HL-60 (cell line): Measurements from ENCODE around the gene MTHFD1L.

ENCODE experiments used
- DNase-seq, 2 experiments: peaks; one replicate each; pipeline ENCODE4 v3.0.0-alpha.2; 2010 to 2020; ENCODE audit warnings: low read depth in 1 of 2, low spot score in 1 of 2
- H3K27ac ChIP-seq: fragments of 250-450 bp; sonication (Bioruptor Pico); replicated peaks from 2 replicates; pipeline ENCODE4 v1.5.1; 2020; ENCODE audit warnings: mild to moderate bottlenecking, moderate library complexity
- H3K27me3 ChIP-seq: fragments of 250-450 bp; sonication (Bioruptor Pico); 2 replicates; pipeline ENCODE4 v1.5.1; 2021; ENCODE audit warnings: mild to moderate bottlenecking, moderate library complexity; ENCODE audit not compliant: insufficient read depth, poor library complexity, severe bottlenecking
- H3K4me3 ChIP-seq: replicated peaks from 2 replicates; pipeline ENCODE4 v1.5.1; 2011; ENCODE audit warnings: mild to moderate bottlenecking, control low read depth, low read length; ENCODE audit not compliant: insufficient read depth
- GABPA ChIP-seq: IDR thresholded peaks from 2 replicates; pipeline ENCODE4 v1.6.1; 2012; ENCODE audit warnings: low read depth
- POLR2AphosphoS5 ChIP-seq: IDR thresholded peaks from 2 replicates; pipeline ENCODE4 v1.6.1; 2012; ENCODE audit warnings: low read depth
- SPI1 ChIP-seq: IDR thresholded peaks from 2 replicates; pipeline ENCODE4 v1.6.1; 2012; ENCODE audit warnings: low read depth, mild to moderate bottlenecking, borderline replicate concordance
- TF ChIP-seq, protein P1 (sequence below): IDR thresholded peaks from one replicate; pipeline ENCODE4 v1.5.1; 2011; ENCODE audit warnings: low read length, control low read depth, inconsistent platforms; ENCODE audit not compliant: insufficient read depth
- TF ChIP-seq, protein P2 (sequence below): IDR thresholded peaks from 2 replicates; pipeline ENCODE4 v1.6.1; 2012; ENCODE audit warnings: low read depth; ENCODE audit not compliant: insufficient replicate concordance

MTHFD1L gene

DNA sequence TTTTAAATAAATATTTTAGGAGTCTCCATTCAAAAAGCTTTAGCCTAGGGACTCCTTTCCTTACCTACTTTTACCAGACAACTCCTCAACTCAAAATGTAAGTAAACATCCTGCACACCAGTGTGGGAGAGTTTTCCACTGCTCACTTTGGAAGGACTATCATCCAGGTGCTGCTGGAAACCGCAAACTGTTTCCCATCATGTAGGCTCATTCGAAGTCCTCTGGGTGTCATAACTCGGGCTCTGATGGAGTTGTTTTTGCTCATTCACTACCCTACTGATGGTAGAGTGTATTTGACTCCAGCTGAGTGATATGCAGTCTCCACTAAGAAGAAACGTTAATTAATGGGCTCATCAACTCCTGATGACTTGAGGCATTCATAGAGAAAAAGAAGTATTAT lies 237.8 kb downstream of the MTHFD1L start:
- Histone ChIP-seq H3K27ac (no peak overlapping the region), H3K27me3 (no peaks in the 10 kb centered on the region), H3K4me3 (no peak overlapping the region)
- TF ChIP-seq GABPA (no peak), SPI1 (no peak), POLR2AphosphoS5 (no peak)
- TF ChIP-seq, protein P1, sequence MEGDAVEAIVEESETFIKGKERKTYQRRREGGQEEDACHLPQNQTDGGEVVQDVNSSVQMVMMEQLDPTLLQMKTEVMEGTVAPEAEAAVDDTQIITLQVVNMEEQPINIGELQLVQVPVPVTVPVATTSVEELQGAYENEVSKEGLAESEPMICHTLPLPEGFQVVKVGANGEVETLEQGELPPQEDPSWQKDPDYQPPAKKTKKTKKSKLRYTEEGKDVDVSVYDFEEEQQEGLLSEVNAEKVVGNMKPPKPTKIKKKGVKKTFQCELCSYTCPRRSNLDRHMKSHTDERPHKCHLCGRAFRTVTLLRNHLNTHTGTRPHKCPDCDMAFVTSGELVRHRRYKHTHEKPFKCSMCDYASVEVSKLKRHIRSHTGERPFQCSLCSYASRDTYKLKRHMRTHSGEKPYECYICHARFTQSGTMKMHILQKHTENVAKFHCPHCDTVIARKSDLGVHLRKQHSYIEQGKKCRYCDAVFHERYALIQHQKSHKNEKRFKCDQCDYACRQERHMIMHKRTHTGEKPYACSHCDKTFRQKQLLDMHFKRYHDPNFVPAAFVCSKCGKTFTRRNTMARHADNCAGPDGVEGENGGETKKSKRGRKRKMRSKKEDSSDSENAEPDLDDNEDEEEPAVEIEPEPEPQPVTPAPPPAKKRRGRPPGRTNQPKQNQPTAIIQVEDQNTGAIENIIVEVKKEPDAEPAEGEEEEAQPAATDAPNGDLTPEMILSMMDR: no peak
- TF ChIP-seq, protein P2, sequence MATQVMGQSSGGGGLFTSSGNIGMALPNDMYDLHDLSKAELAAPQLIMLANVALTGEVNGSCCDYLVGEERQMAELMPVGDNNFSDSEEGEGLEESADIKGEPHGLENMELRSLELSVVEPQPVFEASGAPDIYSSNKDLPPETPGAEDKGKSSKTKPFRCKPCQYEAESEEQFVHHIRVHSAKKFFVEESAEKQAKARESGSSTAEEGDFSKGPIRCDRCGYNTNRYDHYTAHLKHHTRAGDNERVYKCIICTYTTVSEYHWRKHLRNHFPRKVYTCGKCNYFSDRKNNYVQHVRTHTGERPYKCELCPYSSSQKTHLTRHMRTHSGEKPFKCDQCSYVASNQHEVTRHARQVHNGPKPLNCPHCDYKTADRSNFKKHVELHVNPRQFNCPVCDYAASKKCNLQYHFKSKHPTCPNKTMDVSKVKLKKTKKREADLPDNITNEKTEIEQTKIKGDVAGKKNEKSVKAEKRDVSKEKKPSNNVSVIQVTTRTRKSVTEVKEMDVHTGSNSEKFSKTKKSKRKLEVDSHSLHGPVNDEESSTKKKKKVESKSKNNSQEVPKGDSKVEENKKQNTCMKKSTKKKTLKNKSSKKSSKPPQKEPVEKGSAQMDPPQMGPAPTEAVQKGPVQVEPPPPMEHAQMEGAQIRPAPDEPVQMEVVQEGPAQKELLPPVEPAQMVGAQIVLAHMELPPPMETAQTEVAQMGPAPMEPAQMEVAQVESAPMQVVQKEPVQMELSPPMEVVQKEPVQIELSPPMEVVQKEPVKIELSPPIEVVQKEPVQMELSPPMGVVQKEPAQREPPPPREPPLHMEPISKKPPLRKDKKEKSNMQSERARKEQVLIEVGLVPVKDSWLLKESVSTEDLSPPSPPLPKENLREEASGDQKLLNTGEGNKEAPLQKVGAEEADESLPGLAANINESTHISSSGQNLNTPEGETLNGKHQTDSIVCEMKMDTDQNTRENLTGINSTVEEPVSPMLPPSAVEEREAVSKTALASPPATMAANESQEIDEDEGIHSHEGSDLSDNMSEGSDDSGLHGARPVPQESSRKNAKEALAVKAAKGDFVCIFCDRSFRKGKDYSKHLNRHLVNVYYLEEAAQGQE: no peak
- no peak for DNase-seq

- no peaks in the 10 kb centered on the region for H3K27me3 ChIP-seq
- H3K27ac ChIP-seq: no peak overlapping the region
- no peak overlapping the region for H3K4me3 ChIP-seq
- TF ChIP-seq GABPA (no peak), POLR2AphosphoS5 (no peak)
- no peak for DNase-seq
Measured at GRCh38 chr6:151107897-151108427, 242.5 kb downstream of the MTHFD1L start.

GRCh38 chr6:151108548-151108947 lies 243.0 kb downstream of the MTHFD1L start:
- Histone ChIP-seq H3K4me3 (no peak overlapping the region), H3K27me3 (no peaks in the 10 kb centered on the region), H3K27ac (no peak overlapping the region)
- TF ChIP-seq, protein P2: no peak
- TF ChIP-seq SPI1 (no peak), GABPA (no peak)
- TF ChIP-seq, protein P1: no peak
- DNase-seq: no peak

DNA sequence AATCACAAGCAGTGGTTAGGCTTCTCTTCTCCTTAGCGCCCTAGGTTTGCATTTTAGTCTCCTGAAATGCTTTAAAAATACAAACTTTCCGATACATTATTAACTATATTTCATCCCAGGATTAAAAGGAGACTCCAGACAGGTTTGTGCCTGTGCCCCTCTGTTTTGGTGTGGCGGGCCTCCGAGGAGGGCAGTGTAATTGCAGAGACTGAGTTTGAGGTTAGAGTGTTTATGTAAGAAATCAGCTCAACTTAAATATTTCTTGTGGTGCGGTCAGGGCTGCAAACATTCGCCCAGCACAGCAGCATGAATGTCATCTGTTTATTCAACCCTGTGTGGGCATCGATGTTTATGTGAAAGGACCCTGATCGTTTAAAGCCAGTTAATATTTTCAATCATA lies 243.9 kb downstream of the MTHFD1L start:
- Histone ChIP-seq H3K27ac (no peak overlapping the region), H3K4me3 (no peak overlapping the region), H3K27me3 (no peaks in the 10 kb centered on the region)
- TF ChIP-seq, protein P2: no peak
- TF ChIP-seq, protein P1: no peak
- TF ChIP-seq POLR2AphosphoS5: no peak
- TF ChIP-seq GABPA: no peak
- no peak for TF ChIP-seq SPI1
- no peak for DNase-seq
